Upper lobe of left lung (tissue), 6 donors: ENCODE measurements around the gene TAOK1. TPM values are rescaled to one million over a fixed set of nuclear protein-coding genes. Genes with fewer than 3 reads are reported as not detected.

Experiments
- ATAC-seq, 2 donors: fragments of 200-7000 bp; cut with Tn5 transposase; one replicate each; pipeline ENCODE4 v1.9.1; 2022; ENCODE audit warnings: mild to moderate bottlenecking in 2 of 2, moderate library complexity in 2 of 2; ENCODE audit not compliant: low FRiP score in 2 of 2
- DNase-seq, 2 donors: peaks; one replicate each; pipeline ENCODE4 v3.0.0-alpha.2; 2019 to 2020
- H3K27ac ChIP-seq, 4 donors: fragments of 200-600 bp; sonication (generic); one replicate each; pipeline ENCODE4 v1.5.1; 2016 to 2019
- H3K27me3 ChIP-seq, 4 donors: fragments of 200-600 bp; sonication (generic); one replicate each; pipeline ENCODE4 v1.5.1; 2017 to 2019
- H3K36me3 ChIP-seq, 4 donors: fragments of 200-600 bp; sonication (generic); one replicate each; pipeline ENCODE4 v1.5.1; 2016 to 2019
- H3K4me1 ChIP-seq, 4 donors: fragments of 200-600 bp; sonication (generic); one replicate each; pipeline ENCODE4 v1.5.1; 2018 to 2019
- H3K4me3 ChIP-seq, 4 donors: fragments of 200-600 bp; sonication (generic); one replicate each; pipeline ENCODE4 v1.5.1; 2017 to 2019; ENCODE audit warnings: mild to moderate bottlenecking in 2 of 4, moderate library complexity in 1 of 4
- H3K9me3 ChIP-seq, 4 donors: fragments of 200-600 bp; sonication (generic); one replicate each; pipeline ENCODE4 v1.5.1; 2018 to 2019
- EP300 ChIP-seq, 4 donors: sonication (generic); formaldehyde crosslinking; IDR thresholded peaks; one replicate each; pipeline ENCODE4 v1.5.1; 2017; ENCODE audit warnings: antibody characterized with exemption in 4 of 4, control low read depth in 2 of 4
- POLR2A ChIP-seq, 4 donors: fragments of 450-650 bp; IDR thresholded peaks; one replicate each; pipeline ENCODE4 v1.5.1; 2016 to 2017; ENCODE audit warnings: antibody characterized with exemption in 4 of 4, mild to moderate bottlenecking in 2 of 4
- POLR2AphosphoS5 ChIP-seq, 2 donors: sonication (generic); formaldehyde crosslinking; IDR thresholded peaks; one replicate each; pipeline ENCODE4 v1.5.1; 2017; ENCODE audit warnings: antibody characterized with exemption in 2 of 2
- WGBS, 2 donors: methylation state at CpG; one replicate each; pipeline ENCODE4 v1.1.5; 2017 to 2018; 5-methylcytosine and 5-hydroxymethylcytosine counted together
- total RNA-seq, 6 donors: library from RNA; depleted of rRNA in 4 of 6; stranded (reverse); fragments of >200 nt in 4 of 6; gene quantifications; one replicate each; pipeline versions ENCODE4 v1.1.0 to v1.2.1, GENCODE V29; 2016 to 2021
- TF ChIP-seq, protein P1 (sequence below), 6 experiments: fragments of 450-650 bp in 4 of 6; fragments of 200-600 bp in 2 of 6; sonication (generic) in 2 of 6; IDR thresholded peaks; one replicate each; pipeline ENCODE4 v1.5.1; 2016 to 2019; ENCODE audit warnings: antibody characterized with exemption in 6 of 6
- donor health status: DM: no; HTN: no; CAD: no; lungs with moderate emphysema.
- donor health status: DM: no; HTN: yes; CAD: no; lungs with severe emphysema.

Gene TAOK1
- total RNA-seq, 6 donors from 2014 or later: 43.0 to 100 (median 59.3) TPM

DNA sequence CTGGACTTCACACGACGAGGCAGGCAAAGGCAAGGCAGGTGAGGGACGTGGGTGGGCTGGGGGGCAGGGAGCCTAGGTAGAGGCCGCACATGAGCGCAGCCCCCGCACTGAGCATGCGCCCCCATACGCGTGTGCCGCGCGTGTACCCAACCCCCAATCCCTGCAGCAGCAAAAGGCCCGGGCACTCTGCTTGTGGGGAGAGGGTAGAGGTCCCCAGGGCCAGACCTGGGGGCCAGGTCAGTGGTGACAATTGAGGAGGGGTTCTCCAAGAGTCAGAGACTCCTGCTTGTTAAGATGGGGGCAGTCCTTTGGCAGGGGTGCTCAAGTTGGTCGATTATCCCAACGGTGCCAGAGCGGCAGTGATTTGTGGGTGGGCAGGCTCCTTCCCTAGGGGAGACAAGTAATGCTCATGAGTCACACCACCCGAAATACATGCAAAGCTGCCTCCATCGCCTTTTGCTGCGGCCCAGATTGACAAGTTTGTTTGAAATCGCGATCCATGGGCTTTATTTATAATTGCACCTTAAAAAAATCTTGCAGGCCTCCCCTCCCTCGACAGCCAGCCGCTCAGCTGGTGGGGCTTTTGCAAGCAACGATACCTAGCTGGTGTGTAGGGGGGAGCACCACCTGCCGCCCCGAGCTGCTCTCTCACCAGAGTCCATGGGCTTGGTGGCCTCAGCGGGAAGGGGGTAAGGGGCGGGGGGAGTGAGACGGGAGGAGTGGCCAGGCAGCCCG lies 200.4 kb downstream of the TAOK1 start:
- Histone ChIP-seq H3K9me3 (no peaks in the 10 kb centered on the region), H3K27me3 (peaks cover 0 to 3% (median 0%) of the 10 kb centered on the region in 4 donors), H3K4me1 (peaks cover 68 to 74% (median 70%) of the 10 kb centered on the region in 4 donors), H3K4me3 (peak overlapping the region in 3 of 4 donors; percentile 24 to 95 (median 83)), H3K36me3 (no peaks in the 10 kb centered on the region), H3K27ac (peak overlapping the region; percentile 74 to 87 (median 84))
- no peak for TF ChIP-seq POLR2AphosphoS5 (IDR thresholded peaks at IDR 0.05)
- no peak for TF ChIP-seq EP300 (IDR thresholded peaks at IDR 0.05)
- TF ChIP-seq, protein P1, sequence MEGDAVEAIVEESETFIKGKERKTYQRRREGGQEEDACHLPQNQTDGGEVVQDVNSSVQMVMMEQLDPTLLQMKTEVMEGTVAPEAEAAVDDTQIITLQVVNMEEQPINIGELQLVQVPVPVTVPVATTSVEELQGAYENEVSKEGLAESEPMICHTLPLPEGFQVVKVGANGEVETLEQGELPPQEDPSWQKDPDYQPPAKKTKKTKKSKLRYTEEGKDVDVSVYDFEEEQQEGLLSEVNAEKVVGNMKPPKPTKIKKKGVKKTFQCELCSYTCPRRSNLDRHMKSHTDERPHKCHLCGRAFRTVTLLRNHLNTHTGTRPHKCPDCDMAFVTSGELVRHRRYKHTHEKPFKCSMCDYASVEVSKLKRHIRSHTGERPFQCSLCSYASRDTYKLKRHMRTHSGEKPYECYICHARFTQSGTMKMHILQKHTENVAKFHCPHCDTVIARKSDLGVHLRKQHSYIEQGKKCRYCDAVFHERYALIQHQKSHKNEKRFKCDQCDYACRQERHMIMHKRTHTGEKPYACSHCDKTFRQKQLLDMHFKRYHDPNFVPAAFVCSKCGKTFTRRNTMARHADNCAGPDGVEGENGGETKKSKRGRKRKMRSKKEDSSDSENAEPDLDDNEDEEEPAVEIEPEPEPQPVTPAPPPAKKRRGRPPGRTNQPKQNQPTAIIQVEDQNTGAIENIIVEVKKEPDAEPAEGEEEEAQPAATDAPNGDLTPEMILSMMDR (IDR thresholded peaks at IDR 0.05): no peak
- no peak for TF ChIP-seq POLR2A (IDR thresholded peaks at IDR 0.05)
- 25 to 41% methylated on average over 15 to 29 of the region's 30 CpGs for WGBS, 2 donors
- ATAC-seq: peak in 1 of 2 donors; percentile 0
- no peak for DNase-seq

DNA sequence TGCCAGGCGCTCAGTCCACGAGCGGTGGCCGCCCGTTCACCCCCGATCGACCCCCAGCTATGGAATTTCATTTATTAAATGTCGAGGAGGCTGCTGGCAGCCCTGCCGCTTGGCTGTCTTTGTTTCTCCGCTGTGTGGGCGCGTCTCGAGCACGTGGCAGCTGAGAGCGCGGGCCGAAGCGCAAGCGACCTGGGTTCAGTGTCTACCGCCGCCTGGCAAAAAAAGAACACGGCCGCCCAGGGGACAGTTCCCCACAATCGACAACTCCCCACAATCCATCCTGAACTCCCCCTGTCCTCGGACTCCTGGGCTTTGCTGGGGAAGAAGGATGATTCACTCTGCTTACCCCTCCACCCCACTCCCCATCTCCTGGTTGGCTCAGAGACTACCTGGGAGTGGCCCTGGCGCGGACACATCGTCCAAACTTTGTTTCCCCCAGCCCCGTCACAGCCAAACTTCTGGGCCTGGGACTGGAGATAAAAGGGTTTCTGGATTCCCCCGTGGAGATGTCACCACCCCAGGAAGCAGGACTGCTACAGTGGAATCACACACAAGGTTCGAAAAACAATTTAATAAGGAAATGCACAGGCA lies 201.1 kb downstream of the TAOK1 start:
- H3K27ac ChIP-seq: peak overlapping the region; percentile 74 to 87 (median 84)
- peak overlapping the region in 3 of 4 donors; percentile 24 to 76 (median 75) for H3K4me3 ChIP-seq
- WGBS, 2 donors: 4 to 10% methylated on average over 14 to 31 of the region's 31 CpGs
- H3K36me3 ChIP-seq: no peaks in the 10 kb centered on the region
- H3K4me1 ChIP-seq: peaks cover 63 to 74% (median 68%) of the 10 kb centered on the region in 4 donors
- ATAC-seq (peak in 1 of 2 donors; percentile 52), DNase-seq (peak in 1 of 2 donors; percentile 87)
- H3K9me3 ChIP-seq: no peaks in the 10 kb centered on the region
- peaks cover 0 to 3% (median 0%) of the 10 kb centered on the region in 4 donors for H3K27me3 ChIP-seq
- TF ChIP-seq, protein P1 (IDR thresholded peaks at IDR 0.05): no peak
- TF ChIP-seq POLR2A (IDR thresholded peaks at IDR 0.05) (no peak), EP300 (IDR thresholded peaks at IDR 0.05) (no peak), POLR2AphosphoS5 (IDR thresholded peaks at IDR 0.05) (no peak)

DNA sequence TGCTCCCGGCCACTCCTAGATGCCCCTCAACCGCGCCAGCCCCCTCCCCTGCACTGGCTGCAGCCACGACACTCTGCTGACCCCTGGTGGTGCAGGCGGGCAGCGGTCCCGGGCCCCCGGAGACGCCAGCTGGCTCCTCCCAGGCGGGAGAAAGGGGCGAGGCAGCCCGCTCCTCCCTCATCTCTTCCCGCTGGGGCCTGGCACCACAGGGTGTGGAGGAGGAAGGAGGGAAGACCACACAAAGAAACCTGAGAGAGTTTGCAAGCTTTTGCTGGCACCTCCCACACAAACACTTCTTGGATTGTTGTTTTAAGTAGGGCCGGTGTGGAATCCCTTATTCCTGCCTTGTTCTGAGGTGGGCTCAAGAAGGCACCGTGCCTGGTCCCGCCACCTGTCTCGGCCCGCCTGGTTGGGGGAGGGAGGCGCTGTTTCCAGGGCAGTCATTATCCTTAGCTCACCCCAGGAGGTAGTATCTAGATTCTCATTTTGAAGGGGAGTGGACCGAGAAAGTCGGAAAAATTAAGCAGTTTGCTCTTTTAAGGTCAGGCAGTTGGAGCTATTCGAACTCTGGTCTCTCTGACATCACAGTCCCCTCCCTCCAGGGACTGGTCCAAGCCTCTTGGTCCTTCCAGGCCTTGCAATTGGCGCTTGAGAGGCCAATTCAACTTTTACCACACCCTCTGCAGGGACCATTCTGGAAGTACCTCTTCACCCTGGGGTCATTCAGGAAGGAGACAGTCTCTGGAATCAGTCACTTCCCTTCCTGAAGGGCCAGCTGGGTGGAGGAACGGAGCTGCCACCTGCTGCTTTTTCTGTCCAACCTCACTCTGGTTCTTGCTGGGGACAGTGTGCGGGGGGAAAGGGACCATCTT lies 201.8 kb downstream of the TAOK1 start:
- peak overlapping the region; percentile 74 to 87 (median 84) for H3K27ac ChIP-seq

More for the DNA sequence above, 201.8 kb downstream of the TAOK1 start:
- 10 to 14% methylated on average over 10 to 25 of the region's 25 CpGs for WGBS, 2 donors
- peaks cover 0 to 3% (median 0%) of the 10 kb centered on the region in 4 donors for H3K27me3 ChIP-seq
- H3K4me3 ChIP-seq: peak overlapping the region in 3 of 4 donors; percentile 75 to 83 (median 76)
- ATAC-seq: peak; percentile 86 to 90
- H3K36me3 ChIP-seq: no peaks in the 10 kb centered on the region
- DNase-seq: peak; percentile 91 to 97
- H3K9me3 ChIP-seq: no peaks in the 10 kb centered on the region
- TF ChIP-seq, protein P1 (IDR thresholded peaks at IDR 0.05): peak; percentile 91 to 98 (median 96)
- TF ChIP-seq POLR2A (IDR thresholded peaks at IDR 0.05) (no peak), POLR2AphosphoS5 (IDR thresholded peaks at IDR 0.05) (peak in 1 of 2 donors; percentile 8), EP300 (IDR thresholded peaks at IDR 0.05) (no peak)
- H3K4me1 ChIP-seq: peaks cover 56 to 67% (median 61%) of the 10 kb centered on the region in 4 donors
